ENCODE results near the gene HTR7. TPM values are rescaled to one million over a fixed set of nuclear protein-coding genes. Genes with fewer than 3 reads are reported as not detected.

Gene HTR7
- total and polyA plus RNA-seq, 9 of the 15 experiments (the other 6 are each of a cell fraction or from before 2014, with no cell fraction given), result 0.07 to 0.33 (median 0.18) TPM

- TF ChIP-seq ZNF318 (IDR thresholded peaks at IDR 0.05; ENCODE audit: borderline replicate concordance in 1 of 2, low read depth in 1 of 2) (no peak), ZC3H4 (CRISPR knock-in tag; IDR thresholded peaks at IDR 0.05; ENCODE audit: borderline replicate concordance) (no peak), ZFP36 (IDR thresholded peaks at IDR 0.05; ENCODE audit: low read depth, low read length, partially characterized antibody) (no peak), SIX5 (IDR thresholded peaks at IDR 0.05; ENCODE audit: borderline replicate concordance in 1 of 2, insufficient read depth in 1 of 2, low read depth in 1 of 2, low read length in 2 of 2) (no peak), SAFB2 (IDR thresholded peaks at IDR 0.05; ENCODE audit: borderline replicate concordance, low read depth, low read length, severe bottlenecking) (no peak), MAFG (tag; conservative IDR thresholded peaks at IDR 0.05) (peak; percentile 45; the same call in 1 of the 2 replicates), SREBF2 (CRISPR knock-in tag; IDR thresholded peaks at IDR 0.05) (no peak), EWSR1 (IDR thresholded peaks at IDR 0.05; ENCODE audit: borderline replicate concordance, low read depth, partially characterized antibody) (no peak), DDX20 (tag; IDR thresholded peaks at IDR 0.05; ENCODE audit: low read depth) (no peak), DIDO1 (tag; IDR thresholded peaks at IDR 0.05; ENCODE audit: low read depth) (no peak)
- TF ChIP-seq, protein P1, sequence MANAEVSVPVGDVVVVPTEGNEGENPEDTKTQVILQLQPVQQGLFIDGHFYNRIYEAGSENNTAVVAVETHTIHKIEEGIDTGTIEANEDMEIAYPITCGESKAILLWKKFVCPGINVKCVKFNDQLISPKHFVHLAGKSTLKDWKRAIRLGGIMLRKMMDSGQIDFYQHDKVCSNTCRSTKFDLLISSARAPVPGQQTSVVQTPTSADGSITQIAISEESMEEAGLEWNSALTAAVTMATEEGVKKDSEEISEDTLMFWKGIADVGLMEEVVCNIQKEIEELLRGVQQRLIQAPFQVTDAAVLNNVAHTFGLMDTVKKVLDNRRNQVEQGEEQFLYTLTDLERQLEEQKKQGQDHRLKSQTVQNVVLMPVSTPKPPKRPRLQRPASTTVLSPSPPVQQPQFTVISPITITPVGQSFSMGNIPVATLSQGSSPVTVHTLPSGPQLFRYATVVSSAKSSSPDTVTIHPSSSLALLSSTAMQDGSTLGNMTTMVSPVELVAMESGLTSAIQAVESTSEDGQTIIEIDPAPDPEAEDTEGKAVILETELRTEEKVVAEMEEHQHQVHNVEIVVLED (CRISPR knock-in tag; IDR thresholded peaks at IDR 0.05), result no peak
Measured at GRCh38 chr10:90741926-90742565, 115.8 kb downstream of the HTR7 start (continued).

All from K562 (cell line).